K562 (cell line): ENCODE results near the gene SIRT7. TPM values are rescaled to one million over a fixed set of nuclear protein-coding genes. Genes with fewer than 3 reads are reported as not detected.
A peak's percentile ranks its signal among the peaks of the same experiment; 100 is the strongest.

Source experiments
- CREM ChIP-seq: IDR thresholded peaks from 2 replicates; pipeline ENCODE4 v1.6.1; 2014; ENCODE audit warnings: antibody characterized with exemption, low read depth
- DACH1 ChIP-seq: fragments of 450-650 bp; IDR thresholded peaks from 2 replicates; pipeline ENCODE4 v1.6.1; 2018; ENCODE audit not compliant: partially characterized antibody
- HOXB6 ChIP-seq: fragments of 250-450 bp; sonication (Bioruptor Pico); IDR thresholded peaks from 2 replicates; pipeline ENCODE4 v1.5.1; 2022; ENCODE audit warnings: mild to moderate bottlenecking, borderline replicate concordance
- MXI1 ChIP-seq: IDR thresholded peaks from 2 replicates; pipeline ENCODE4 v1.6.1; 2011; ENCODE audit warnings: low read depth, mild to moderate bottlenecking, improper control_type of control experiment, low read length
- MYC ChIP-seq, 2 experiments: fragments of 250-450 bp in 1 of 2; sonication (Bioruptor Pico) in 1 of 2; IDR thresholded peaks; 2 replicates each; pipeline versions ENCODE4 v1.5.1 to v1.6.1; 2012 to 2021; ENCODE audit warnings: low read depth in 2 of 2, borderline replicate concordance in 1 of 2, improper control_type of control experiment in 1 of 2, low read length in 1 of 2, mild to moderate bottlenecking in 1 of 2, moderate library complexity in 1 of 2
- POLR2A ChIP-seq: fragments of 450-650 bp; conservative IDR thresholded peaks from 2 replicates; pipeline ENCODE4 v1.6.1; 2016
- TARDBP ChIP-seq: fragments of 450-650 bp; IDR thresholded peaks from 2 replicates; pipeline ENCODE4 v1.6.1; 2016
- TRIM28 ChIP-seq: fragments of 450-650 bp; IDR thresholded peaks from 2 replicates; pipeline ENCODE4 v1.6.1; 2017
- U2AF1 ChIP-seq: fragments of 200-400 bp; formaldehyde crosslinking; optimal IDR thresholded peaks from 2 replicates; pipeline ENCODE3; 2017; ENCODE audit warnings: mild to moderate bottlenecking, low read depth, low read length, moderate library complexity
- ZKSCAN8 ChIP-seq: fragments of 200-800 bp; sonication (Bioruptor generic); IDR thresholded peaks from 2 replicates; pipeline ENCODE4 v1.6.1; 2016; ENCODE audit warnings: missing genetic modification characterization, missing compliant biosample characterization
- ZNF143 ChIP-seq: sonication (generic); formaldehyde crosslinking; IDR thresholded peaks from 2 replicates; pipeline ENCODE4 v1.9.0; 2022; ENCODE audit warnings: mild to moderate bottlenecking, missing genetic modification reagents
- ZNF232 ChIP-seq: sonication (generic); formaldehyde crosslinking; IDR thresholded peaks from 2 replicates; pipeline ENCODE4 v1.8.0; 2022; ENCODE audit warnings: mild to moderate bottlenecking, missing genetic modification reagents
- ZZZ3 ChIP-seq: fragments of 450-650 bp; IDR thresholded peaks from 2 replicates; pipeline ENCODE4 v1.6.1; 2016; ENCODE audit warnings: antibody characterized with exemption, mild to moderate bottlenecking, moderate library complexity
- polyA plus RNA-seq, 8 experiments: library from polyadenylated mRNA; depleted of rRNA in 4 of 8; stranded (reverse) in 5 of 8; unstranded in 3 of 8; fragments of >200 nt; fragmentation: Nextera tagmentation in 2 of 8; fragmentation: Illumina TruSeq in 1 of 8; extraction: Ambion mirVana in 2 of 8; extraction: Trizol in 1 of 8; gene quantifications; 2 replicates each; pipeline versions ENCODE4 v1.2.1 to v1.2.3, GENCODE V29; 2011 to 2014; ENCODE audit warnings: inconsistent platforms in 1 of 8, missing spikeins in 1 of 8
- total RNA-seq, 7 experiments: library from RNA; depleted of rRNA in 6 of 7; stranded (reverse); fragments of >200 nt in 6 of 7; fragmentation: Illumina TruSeq in 2 of 7; extraction: Trizol in 2 of 7; gene quantifications; 2 replicates each; pipeline versions ENCODE4 v1.2.1 to v1.2.3, GENCODE V29; 2011 to 2021; ENCODE audit warnings: low replicate concordance in 1 of 7
- TF ChIP-seq, protein P1 (sequence below): IDR thresholded peaks from 2 replicates; pipeline ENCODE4 v1.6.1; 2012; ENCODE audit warnings: low read depth, low read length, improper control_type of control experiment, borderline replicate concordance
- TF ChIP-seq, protein P2 (sequence below): fragments of 250-450 bp; sonication (Bioruptor Pico); IDR thresholded peaks from 2 replicates; pipeline ENCODE4 v1.6.1; 2021; ENCODE audit warnings: mild to moderate bottlenecking
- TF ChIP-seq, protein P3 (sequence below), 2 experiments: fragments of 450-650 bp in 1 of 2; IDR thresholded peaks; 2 replicates each; pipeline ENCODE4 v1.6.1; 2011 to 2017; ENCODE audit warnings: low read depth in 2 of 2, antibody characterized with exemption in 1 of 2, borderline replicate concordance in 1 of 2, low read length in 1 of 2, mild to moderate bottlenecking in 1 of 2, mixed read lengths in 1 of 2; ENCODE audit not compliant: control insufficient read depth in 1 of 2
- TF ChIP-seq, protein P4 (sequence below): fragments of 450-650 bp; IDR thresholded peaks from 2 replicates; pipeline ENCODE4 v1.6.1; 2014; ENCODE audit warnings: low read depth, mild to moderate bottlenecking, moderate library complexity, borderline replicate concordance
- TF ChIP-seq, protein P5 (sequence below): fragments of 450-650 bp; IDR thresholded peaks from 2 replicates; pipeline ENCODE4 v1.6.1; 2016; ENCODE audit warnings: antibody characterized with exemption
- TF ChIP-seq, protein P6 (sequence below): sonication (generic); formaldehyde crosslinking; IDR thresholded peaks from 2 replicates; pipeline ENCODE4 v1.8.0; 2022; ENCODE audit warnings: mild to moderate bottlenecking, missing genetic modification reagents

The SIRT7 gene
- total and polyA plus RNA-seq, 9 of the 15 experiments (the other 6 are each of a cell fraction or from before 2014, with no cell fraction given) = 1.6 to 54.8 (median 20.3) TPM

DNA sequence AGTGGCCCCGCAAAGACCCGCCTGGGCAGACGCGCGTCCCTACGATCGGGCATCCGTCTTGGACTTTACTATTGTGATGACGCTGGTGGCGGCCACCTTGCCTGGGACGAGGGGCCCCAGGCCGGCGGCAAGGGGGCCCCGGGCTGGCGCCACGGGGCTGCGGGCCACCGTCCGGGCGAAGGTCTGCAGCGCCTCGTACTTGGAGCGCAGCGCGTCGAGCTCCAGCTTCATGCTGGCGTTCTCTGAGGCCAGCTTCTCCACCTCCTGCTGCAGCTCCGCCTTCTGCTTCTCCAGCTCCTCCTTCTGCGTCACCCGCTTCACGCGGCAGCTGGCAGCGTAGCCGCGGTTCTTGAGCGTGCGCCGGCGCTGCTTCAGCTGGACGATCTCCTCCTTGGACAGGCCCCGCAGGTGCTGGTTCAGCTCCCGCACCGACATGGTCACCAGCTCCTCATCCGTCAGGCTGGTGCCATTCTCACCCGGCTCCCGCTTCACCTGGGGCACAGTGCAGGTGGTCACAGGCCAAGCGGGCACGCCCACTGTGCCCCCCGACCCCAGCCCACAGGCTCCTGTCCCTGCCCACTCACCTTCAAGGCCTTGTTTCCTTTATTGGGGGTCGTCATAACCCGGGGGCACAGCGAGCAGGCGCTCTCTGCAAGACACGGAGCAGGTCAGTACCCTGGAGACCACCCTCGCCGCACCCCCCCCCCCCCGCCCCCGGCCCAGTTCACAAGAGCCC is 4.8 kb upstream of the SIRT7 start (continued):
- TF ChIP-seq, protein P1, sequence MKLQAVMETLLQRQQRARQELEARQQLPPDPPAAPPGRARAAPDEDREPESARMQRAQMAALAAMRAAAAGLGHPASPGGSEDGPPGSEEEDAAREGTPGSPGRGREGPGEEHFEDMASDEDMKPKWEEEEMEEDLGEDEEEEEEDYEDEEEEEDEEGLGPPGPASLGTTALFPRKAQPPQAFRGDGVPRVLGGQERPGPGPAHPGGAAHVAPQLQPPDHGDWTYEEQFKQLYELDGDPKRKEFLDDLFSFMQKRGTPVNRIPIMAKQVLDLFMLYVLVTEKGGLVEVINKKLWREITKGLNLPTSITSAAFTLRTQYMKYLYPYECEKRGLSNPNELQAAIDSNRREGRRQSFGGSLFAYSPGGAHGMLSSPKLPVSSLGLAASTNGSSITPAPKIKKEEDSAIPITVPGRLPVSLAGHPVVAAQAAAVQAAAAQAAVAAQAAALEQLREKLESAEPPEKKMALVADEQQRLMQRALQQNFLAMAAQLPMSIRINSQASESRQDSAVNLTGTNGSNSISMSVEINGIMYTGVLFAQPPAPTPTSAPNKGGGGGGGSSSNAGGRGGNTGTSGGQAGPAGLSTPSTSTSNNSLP = no peak
- TF ChIP-seq ZKSCAN8 (CRISPR knock-in tag) (no peak), CREM (peak; percentile 87), HOXB6 (CRISPR knock-in tag) (no peak), POLR2A (peak; percentile 61; the same call in 1 of the 2 replicates), DACH1 (peak; percentile 60), ZNF143 (no peak), MXI1 (no peak), ZZZ3 (no peak), TRIM28 (no peak), U2AF1 (no peak), TARDBP (no peak), MYC (IDR thresholded peaks at IDR 0.05; ENCODE audit: low read depth, low read length) (peak; percentile 52; the same call in 1 of the 2 replicates), MYC (CRISPR knock-in tag; IDR thresholded peaks at IDR 0.05; ENCODE audit: borderline replicate concordance, low read depth) (no peak), ZNF232 (CRISPR knock-in tag) (no peak)
- TF ChIP-seq, protein P2, sequence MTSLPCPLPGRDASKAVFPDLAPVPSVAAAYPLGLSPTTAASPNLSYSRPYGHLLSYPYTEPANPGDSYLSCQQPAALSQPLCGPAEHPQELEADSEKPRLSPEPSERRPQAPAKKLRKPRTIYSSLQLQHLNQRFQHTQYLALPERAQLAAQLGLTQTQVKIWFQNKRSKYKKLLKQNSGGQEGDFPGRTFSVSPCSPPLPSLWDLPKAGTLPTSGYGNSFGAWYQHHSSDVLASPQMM (CRISPR knock-in tag) = no peak
- TF ChIP-seq, protein P3, sequence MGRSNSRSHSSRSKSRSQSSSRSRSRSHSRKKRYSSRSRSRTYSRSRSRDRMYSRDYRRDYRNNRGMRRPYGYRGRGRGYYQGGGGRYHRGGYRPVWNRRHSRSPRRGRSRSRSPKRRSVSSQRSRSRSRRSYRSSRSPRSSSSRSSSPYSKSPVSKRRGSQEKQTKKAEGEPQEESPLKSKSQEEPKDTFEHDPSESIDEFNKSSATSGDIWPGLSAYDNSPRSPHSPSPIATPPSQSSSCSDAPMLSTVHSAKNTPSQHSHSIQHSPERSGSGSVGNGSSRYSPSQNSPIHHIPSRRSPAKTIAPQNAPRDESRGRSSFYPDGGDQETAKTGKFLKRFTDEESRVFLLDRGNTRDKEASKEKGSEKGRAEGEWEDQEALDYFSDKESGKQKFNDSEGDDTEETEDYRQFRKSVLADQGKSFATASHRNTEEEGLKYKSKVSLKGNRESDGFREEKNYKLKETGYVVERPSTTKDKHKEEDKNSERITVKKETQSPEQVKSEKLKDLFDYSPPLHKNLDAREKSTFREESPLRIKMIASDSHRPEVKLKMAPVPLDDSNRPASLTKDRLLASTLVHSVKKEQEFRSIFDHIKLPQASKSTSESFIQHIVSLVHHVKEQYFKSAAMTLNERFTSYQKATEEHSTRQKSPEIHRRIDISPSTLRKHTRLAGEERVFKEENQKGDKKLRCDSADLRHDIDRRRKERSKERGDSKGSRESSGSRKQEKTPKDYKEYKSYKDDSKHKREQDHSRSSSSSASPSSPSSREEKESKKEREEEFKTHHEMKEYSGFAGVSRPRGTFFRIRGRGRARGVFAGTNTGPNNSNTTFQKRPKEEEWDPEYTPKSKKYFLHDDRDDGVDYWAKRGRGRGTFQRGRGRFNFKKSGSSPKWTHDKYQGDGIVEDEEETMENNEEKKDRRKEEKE (IDR thresholded peaks at IDR 0.05; ENCODE audit: borderline replicate concordance in 1 of 2, control insufficient read depth in 1 of 2, low read depth in 2 of 2, low read length in 1 of 2) = no peak
- TF ChIP-seq, protein P4, sequence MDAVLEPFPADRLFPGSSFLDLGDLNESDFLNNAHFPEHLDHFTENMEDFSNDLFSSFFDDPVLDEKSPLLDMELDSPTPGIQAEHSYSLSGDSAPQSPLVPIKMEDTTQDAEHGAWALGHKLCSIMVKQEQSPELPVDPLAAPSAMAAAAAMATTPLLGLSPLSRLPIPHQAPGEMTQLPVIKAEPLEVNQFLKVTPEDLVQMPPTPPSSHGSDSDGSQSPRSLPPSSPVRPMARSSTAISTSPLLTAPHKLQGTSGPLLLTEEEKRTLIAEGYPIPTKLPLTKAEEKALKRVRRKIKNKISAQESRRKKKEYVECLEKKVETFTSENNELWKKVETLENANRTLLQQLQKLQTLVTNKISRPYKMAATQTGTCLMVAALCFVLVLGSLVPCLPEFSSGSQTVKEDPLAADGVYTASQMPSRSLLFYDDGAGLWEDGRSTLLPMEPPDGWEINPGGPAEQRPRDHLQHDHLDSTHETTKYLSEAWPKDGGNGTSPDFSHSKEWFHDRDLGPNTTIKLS = peak; percentile 50; the same call in 1 of the 2 replicates
- TF ChIP-seq, protein P5, sequence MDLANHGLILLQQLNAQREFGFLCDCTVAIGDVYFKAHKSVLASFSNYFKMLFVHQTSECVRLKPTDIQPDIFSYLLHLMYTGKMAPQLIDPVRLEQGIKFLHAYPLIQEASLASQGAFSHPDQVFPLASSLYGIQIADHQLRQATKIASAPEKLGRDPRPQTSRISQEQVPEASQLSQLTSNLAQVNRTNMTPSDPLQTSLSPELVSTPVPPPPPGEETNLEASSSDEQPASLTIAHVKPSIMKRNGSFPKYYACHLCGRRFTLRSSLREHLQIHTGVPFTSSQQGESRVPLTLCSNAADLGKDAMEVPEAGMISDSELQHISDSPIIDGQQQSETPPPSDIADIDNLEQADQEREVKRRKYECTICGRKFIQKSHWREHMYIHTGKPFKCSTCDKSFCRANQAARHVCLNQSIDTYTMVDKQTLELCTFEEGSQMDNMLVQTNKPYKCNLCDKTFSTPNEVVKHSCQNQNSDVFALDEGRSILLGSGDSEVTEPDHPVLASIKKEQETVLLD = peak; percentile 76
- TF ChIP-seq, protein P6, sequence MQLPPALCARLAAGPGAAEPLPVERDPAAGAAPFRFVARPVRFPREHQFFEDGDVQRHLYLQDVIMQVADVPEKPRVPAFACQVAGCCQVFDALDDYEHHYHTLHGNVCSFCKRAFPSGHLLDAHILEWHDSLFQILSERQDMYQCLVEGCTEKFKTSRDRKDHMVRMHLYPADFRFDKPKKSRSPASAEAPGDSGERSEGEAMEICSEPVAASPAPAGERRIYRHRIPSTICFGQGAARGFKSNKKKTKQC = no peak
